Type B pancreatic cell (in vitro differentiated cells): ENCODE measurements around the gene ANTXR2. TPM values are rescaled to one million over a fixed set of nuclear protein-coding genes. Genes with fewer than 3 reads are reported as not detected.

Source experiments
- DNase-seq: peaks from one replicate; pipeline ENCODE4 v3.0.0; 2021; ENCODE audit warnings: mixed read lengths; ENCODE audit not compliant: unreplicated experiment; ENCODE audit errors: extremely low spot score
- H3K27ac Mint-ChIP-seq: 2 replicates; pipeline ENCODE4 v1.8.0; 2021; ENCODE audit warnings: mild to moderate bottlenecking, mixed read lengths
- H3K27me3 Mint-ChIP-seq: 2 replicates; pipeline ENCODE4 v1.8.0; 2021; ENCODE audit warnings: mixed read lengths
- H3K36me3 Mint-ChIP-seq: 2 replicates; pipeline ENCODE4 v1.8.0; 2021; ENCODE audit warnings: mixed read lengths
- H3K4me1 Mint-ChIP-seq: one replicate; pipeline ENCODE4 v1.8.0; 2021; ENCODE audit warnings: mixed read lengths; ENCODE audit not compliant: unreplicated experiment
- H3K4me3 Mint-ChIP-seq: 2 replicates; pipeline ENCODE4 v1.8.0; 2021; ENCODE audit warnings: mild to moderate bottlenecking, mixed read lengths
- H3K9me3 Mint-ChIP-seq: 2 replicates; pipeline ENCODE4 v1.8.0; 2021; ENCODE audit warnings: mixed read lengths
- CTCF ChIP-seq: fragments of 200-600 bp; sonication (generic); conservative IDR thresholded peaks from 2 replicates; pipeline ENCODE4 v1.5.0; 2021; ENCODE audit warnings: antibody characterized with exemption, mild to moderate bottlenecking
- total RNA-seq: library from RNA; stranded (reverse); gene quantifications from 2 replicates; pipeline ENCODE4 v1.2.1, GENCODE V29; 2021; ENCODE audit warnings: low replicate concordance

The ANTXR2 gene
- total RNA-seq, 1 donor from 2014 or later: 30.4 TPM

GRCh38 chr4:80096175-80096850, 23.3 kb upstream of the ANTXR2 start:
- Mint-ChIP-seq H3K36me3 (no peaks in the 10 kb centered on the region), H3K9me3 (no peaks in the 10 kb centered on the region), H3K4me1 (no peaks in the 10 kb centered on the region), H3K4me3 (no peak overlapping the region), H3K27ac (no peak overlapping the region), H3K27me3 (peaks cover 7% of the 10 kb centered on the region)
- DNase-seq: no peak
- TF ChIP-seq CTCF: no peak

- Mint-ChIP-seq H3K4me3 (no peak overlapping the region), H3K36me3 (no peaks in the 10 kb centered on the region), H3K27ac (no peak overlapping the region), H3K4me1 (no peaks in the 10 kb centered on the region), H3K9me3 (no peaks in the 10 kb centered on the region), H3K27me3 (peaks cover 7% of the 10 kb centered on the region)
- no peak for DNase-seq
- TF ChIP-seq CTCF: no peak
Measured at GRCh38 chr4:80094191-80094590, 21.2 kb upstream of the ANTXR2 start.

GRCh38 chr4:80093563-80093962, 20.5 kb upstream of the ANTXR2 start:
- peaks cover 7% of the 10 kb centered on the region for H3K27me3 Mint-ChIP-seq
- no peak for TF ChIP-seq CTCF
- H3K27ac Mint-ChIP-seq: no peak overlapping the region
- H3K4me3 Mint-ChIP-seq: no peak overlapping the region
- no peaks in the 10 kb centered on the region for H3K4me1 Mint-ChIP-seq
- no peaks in the 10 kb centered on the region for H3K36me3 Mint-ChIP-seq
- no peaks in the 10 kb centered on the region for H3K9me3 Mint-ChIP-seq
- no peak for DNase-seq

GRCh38 chr4:80092847-80093246, 19.8 kb upstream of the ANTXR2 start:
- H3K4me3 Mint-ChIP-seq: no peak overlapping the region
- no peaks in the 10 kb centered on the region for H3K4me1 Mint-ChIP-seq
- no peak for DNase-seq
- TF ChIP-seq CTCF: no peak
- no peaks in the 10 kb centered on the region for H3K9me3 Mint-ChIP-seq
- no peak overlapping the region for H3K27ac Mint-ChIP-seq
- H3K36me3 Mint-ChIP-seq: no peaks in the 10 kb centered on the region
- peaks cover 10% of the 10 kb centered on the region for H3K27me3 Mint-ChIP-seq

- H3K27me3 Mint-ChIP-seq: peaks cover 12% of the 10 kb centered on the region
- no peak overlapping the region for H3K4me3 Mint-ChIP-seq
- DNase-seq: no peak
- H3K9me3 Mint-ChIP-seq: no peaks in the 10 kb centered on the region
- no peaks in the 10 kb centered on the region for H3K36me3 Mint-ChIP-seq
- no peaks in the 10 kb centered on the region for H3K4me1 Mint-ChIP-seq
- H3K27ac Mint-ChIP-seq: no peak overlapping the region
- no peak for TF ChIP-seq CTCF
Measured at GRCh38 chr4:80092088-80092487, 19.1 kb upstream of the ANTXR2 start.

- peaks cover 12% of the 10 kb centered on the region for H3K27me3 Mint-ChIP-seq
- TF ChIP-seq CTCF: no peak
- H3K4me3 Mint-ChIP-seq: no peak overlapping the region
- DNase-seq: no peak
- no peak overlapping the region for H3K27ac Mint-ChIP-seq
- H3K4me1 Mint-ChIP-seq: no peaks in the 10 kb centered on the region
- H3K36me3 Mint-ChIP-seq: no peaks in the 10 kb centered on the region
- H3K9me3 Mint-ChIP-seq: no peaks in the 10 kb centered on the region
Measured at GRCh38 chr4:80091688-80092087, 18.7 kb upstream of the ANTXR2 start.
